Panc1 (cell line): ENCODE measurements around the gene ARHGEF25. TPM values are rescaled to one million over a fixed set of nuclear protein-coding genes. Genes with fewer than 3 reads are reported as not detected.

ENCODE experiments used
- ATAC-seq: fragments of 200-7000 bp; cut with Tn5 transposase; 2 replicates; pipeline ENCODE4 v1.9.1; 2020; ENCODE audit warnings: mild to moderate bottlenecking, moderate library complexity
- BruUV-seq: library from RNA; stranded (reverse); fragments of 400-500 nt; replicated peaks from 2 replicates; lab custom pipeline; 2021; lab: Mats Ljungman, UMichigan
- CTCF ChIA-PET: fragments of 300-600 bp; sonication (Branson Sonifier 250); formaldehyde crosslinking; loops from one replicate; lab custom pipeline; 2022; ENCODE audit warnings: antibody characterized with exemption; lab: Charles Lee
- POLR2A ChIA-PET: fragments of 300-600 bp; sonication (Branson Sonifier 250); formaldehyde crosslinking; loops from one replicate; lab custom pipeline; 2022; ENCODE audit warnings: antibody characterized with exemption; lab: Charles Lee
- DNase-seq: peaks from one replicate; pipeline ENCODE4 v3.0.0-alpha.2; 2010; ENCODE audit warnings: low read depth, low spot score
- H3K27ac ChIP-seq: 2 replicates; pipeline ENCODE4 v1.5.1; 2011; ENCODE audit warnings: mild to moderate bottlenecking, low read length, inconsistent platforms
- H3K27me3 ChIP-seq: fragments of 200-500 bp; sonication (Bioruptor generic); 2 replicates; pipeline ENCODE4 v1.6.0; 2014; ENCODE audit warnings: low read length, inconsistent platforms; ENCODE audit not compliant: control insufficient read depth, insufficient read depth
- H3K36me3 ChIP-seq: fragments of 200-500 bp; sonication (Bioruptor generic); 2 replicates; pipeline ENCODE4 v1.5.1; 2014; ENCODE audit warnings: inconsistent platforms, mild to moderate bottlenecking, low read length, moderate library complexity; ENCODE audit not compliant: control insufficient read depth, insufficient read depth
- H3K4me1 ChIP-seq: 2 replicates; pipeline ENCODE4 v1.5.1; 2011; ENCODE audit warnings: inconsistent platforms, mild to moderate bottlenecking, low read length, moderate library complexity; ENCODE audit not compliant: control insufficient read depth, insufficient read depth
- H3K4me3 ChIP-seq, 2 experiments: 2 replicates each; pipeline ENCODE4 v1.5.1; 2011 to 2012; ENCODE audit warnings: low read depth in 2 of 2, low read length in 2 of 2, mild to moderate bottlenecking in 2 of 2, inconsistent platforms in 1 of 2, moderate library complexity in 1 of 2
- H3K9me3 ChIP-seq: fragments of 200-500 bp; sonication (Bioruptor generic); 2 replicates; pipeline ENCODE4 v1.5.1; 2014; ENCODE audit warnings: low read depth, mild to moderate bottlenecking, inconsistent platforms, low read length, moderate library complexity; ENCODE audit not compliant: control insufficient read depth, insufficient read depth
- CTCF ChIP-seq: fragments of 450-650 bp; IDR thresholded peaks from 2 replicates; pipeline ENCODE4 v1.5.1; 2017; ENCODE audit warnings: mild to moderate bottlenecking
- POLR2AphosphoS5 ChIP-seq: IDR thresholded peaks from 2 replicates; pipeline ENCODE4 v1.6.1; 2012; ENCODE audit warnings: mild to moderate bottlenecking, low read depth, low read length, moderate library complexity
- REST ChIP-seq, 2 experiments: IDR thresholded peaks; 2 replicates each; pipeline ENCODE4 v1.6.1; 2011 to 2012; ENCODE audit warnings: low read depth in 2 of 2, control low read depth in 1 of 2, low read length in 1 of 2, mild to moderate bottlenecking in 1 of 2, moderate library complexity in 1 of 2; ENCODE audit not compliant: insufficient read depth in 1 of 2
- SIN3A ChIP-seq: IDR thresholded peaks from 2 replicates; pipeline ENCODE4 v1.6.1; 2012; ENCODE audit warnings: low read depth, mild to moderate bottlenecking, low read length, moderate library complexity, borderline replicate concordance; ENCODE audit not compliant: insufficient read depth
- TCF7L2 ChIP-seq: IDR thresholded peaks from 2 replicates; pipeline ENCODE4 v1.6.1; 2011; ENCODE audit warnings: mild to moderate bottlenecking, low read depth, low read length, inconsistent platforms
- in situ Hi-C: cut with HindIII; loops from 2 replicates; pipeline ENCODE4 v1.10.0; 2016; ENCODE audit warnings: low sequenced_read_pairs, low pct_unique_long_range_greater_than_20kb
- intact Hi-C: fragments of 100-400 bp; cut with micrococcal nuclease; formaldehyde crosslinking; loops from one replicate; pipeline ENCODE4 v1.10.0; 2022; ENCODE audit not compliant: unreplicated experiment
- total RNA-seq: library from RNA; stranded (reverse); gene quantifications from one replicate; pipeline ENCODE4 v1.2.1, GENCODE V29; 2021; ENCODE audit not compliant: unreplicated experiment

The ARHGEF25 gene
- total RNA-seq, 1 experiment from 2014 or later, result 10.5 TPM

DNA sequence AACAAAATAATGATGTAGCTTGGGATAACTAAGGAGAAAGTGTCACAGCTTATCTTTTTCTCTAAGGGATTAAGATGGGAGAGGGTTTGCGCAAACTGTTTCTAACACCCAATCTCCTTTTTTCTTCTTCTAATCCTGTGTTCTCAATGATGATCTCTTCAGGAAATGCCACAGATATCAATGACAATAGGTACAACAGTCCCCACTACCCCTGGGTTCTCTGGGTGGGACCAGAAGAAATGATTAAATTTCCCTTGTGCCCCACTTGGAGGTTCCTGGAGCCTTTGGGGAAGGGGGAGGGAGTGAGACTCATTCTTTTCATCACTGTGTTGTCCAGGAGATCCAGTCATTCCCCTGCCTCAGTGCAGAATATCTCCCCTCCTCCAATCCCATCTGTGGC is 28.8 kb upstream of the ARHGEF25 start:
- intact Hi-C loops, result loop anchor here (5.0 kb wide), 1 partner anchor 155 kb away; the partner anchor contains the start of gene AGAP2
- POLR2A ChIA-PET, result interaction anchor here (0.7 kb wide), 1 partner anchor 29 kb away, joined by 3 read pairs; no protein-coding TSS in a partner anchor
- TF ChIP-seq CTCF, result no peak
- TF ChIP-seq POLR2AphosphoS5, result no peak
- no peak for TF ChIP-seq REST (IDR thresholded peaks at IDR 0.05; ENCODE audit: insufficient read depth in 1 of 2, low read depth in 2 of 2, low read length in 1 of 2)
- no peak for TF ChIP-seq TCF7L2
- no peak for TF ChIP-seq SIN3A

DNA sequence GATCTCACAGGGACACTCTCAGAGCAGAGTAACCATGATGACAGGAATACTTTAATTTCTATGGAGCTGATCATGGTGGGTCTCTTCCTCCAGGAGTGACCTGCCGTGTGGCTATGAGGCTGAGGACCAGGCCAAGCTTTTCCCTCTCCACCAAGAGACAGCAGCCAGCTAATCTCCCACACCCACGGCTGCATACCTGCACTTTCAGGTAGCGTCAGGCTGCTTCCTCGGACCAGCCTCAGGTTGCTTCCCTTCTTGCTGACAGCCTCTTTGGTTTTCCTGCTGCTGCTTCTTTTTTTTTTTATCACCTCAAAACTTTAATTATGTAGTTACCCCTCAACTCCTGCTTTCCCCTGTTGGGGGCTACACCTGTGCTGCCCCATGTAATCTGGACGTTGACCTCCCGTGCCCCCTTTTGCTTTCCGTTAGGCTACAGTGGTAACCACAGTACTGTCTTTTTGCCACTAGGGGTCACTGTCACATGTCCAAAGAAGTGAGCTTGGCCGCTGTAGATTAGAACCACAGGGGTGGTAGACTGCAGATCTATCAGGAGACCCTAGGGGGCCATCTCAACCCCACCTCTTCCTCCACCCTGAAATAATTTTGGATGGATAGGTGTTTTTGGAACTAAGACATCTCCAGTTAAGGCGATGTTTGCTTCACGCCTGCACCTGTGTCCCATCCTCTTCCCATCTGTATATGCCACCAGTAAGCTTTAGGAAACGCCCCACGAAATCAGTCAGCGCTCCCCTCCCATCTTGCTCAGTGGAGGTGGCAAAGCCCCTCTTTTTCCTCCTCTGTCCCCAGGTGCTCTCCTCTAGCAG is 28.0 kb upstream of the ARHGEF25 start:
- ATAC-seq, result peak; percentile 97
- intact Hi-C loops (loop anchor here (1.0 to 5.0 kb wide), 2 partner anchors 38 to 154 kb away; partner anchors contain the start of gene AGAP2), in situ Hi-C loops (no loop called here)
- ChIA-PET CTCF (interaction anchor here (0.6 to 1.7 kb wide), 16 partner anchors 8 to 948 kb away, joined by 3 to 9 read pairs (median 4); partner anchors contain the start of genes ARHGEF25, B4GALNT1 and TSPAN31), POLR2A (interaction anchor here (0.7 kb wide), 1 partner anchor 26 kb away, joined by 4 read pairs; no protein-coding TSS in a partner anchor)
- no peaks in the 10 kb centered on the region for H3K4me1 ChIP-seq
- no peak overlapping the region for H3K4me3 ChIP-seq
- H3K36me3 ChIP-seq, result no peaks in the 10 kb centered on the region
- H3K27me3 ChIP-seq, result no peaks in the 10 kb centered on the region
- no peak overlapping the region for H3K27ac ChIP-seq
- no TSS peak for BruUV-seq
- peak; percentile 53 for DNase-seq
- TF ChIP-seq TCF7L2 (no peak), CTCF (peak; percentile 95), SIN3A (no peak), POLR2AphosphoS5 (no peak), REST (IDR thresholded peaks at IDR 0.05; ENCODE audit: insufficient read depth in 1 of 2, low read depth in 2 of 2, low read length in 1 of 2) (no peak)
- no peaks in the 10 kb centered on the region for H3K9me3 ChIP-seq

More for the DNA sequence above, 28.8 kb upstream of the ARHGEF25 start:
- DNase-seq (no peak), ATAC-seq (no peak)
- in situ Hi-C loops, result no loop called here
- no peak overlapping the region for H3K27ac ChIP-seq
- H3K27me3 ChIP-seq, result no peaks in the 10 kb centered on the region
- H3K36me3 ChIP-seq, result no peaks in the 10 kb centered on the region
- no peaks in the 10 kb centered on the region for H3K9me3 ChIP-seq
- no peak overlapping the region for H3K4me3 ChIP-seq
- no TSS peak for BruUV-seq
- CTCF ChIA-PET, result interaction anchor here (1.2 to 1.4 kb wide), 4 partner anchors 10 to 51 kb away, joined by 3 to 9 read pairs (median 7); partner anchors contain the start of gene B4GALNT1
- no peaks in the 10 kb centered on the region for H3K4me1 ChIP-seq
